SK-N-SH (cell line): ENCODE data around the gene SH3PXD2B.

Source experiments
- EP300 ChIP-seq, 2 experiments: IDR thresholded peaks; 2 replicates each; pipeline versions ENCODE4 v1.4.0 to v1.6.1; 2012; ENCODE audit warnings: borderline replicate concordance in 1 of 2, low read depth in 1 of 2, low read length in 1 of 2
- EZH2phosphoT487 ChIP-seq: fragments of 200-600 bp; sonication (generic); IDR thresholded peaks from 2 replicates; pipeline ENCODE4 v1.6.1; 2017; ENCODE audit warnings: low read depth, mixed run types, mild to moderate bottlenecking, antibody characterized with exemption, moderate library complexity, borderline replicate concordance
- GABPA ChIP-seq: IDR thresholded peaks from 2 replicates; pipeline ENCODE4 v1.4.0; 2012; ENCODE audit warnings: low read depth, mild to moderate bottlenecking
- GATA2 ChIP-seq: sonication (generic); formaldehyde crosslinking; IDR thresholded peaks from 2 replicates; pipeline ENCODE4 v1.5.0; 2020; ENCODE audit warnings: mild to moderate bottlenecking, missing genetic modification reagents
- JUND ChIP-seq: IDR thresholded peaks from 2 replicates; pipeline ENCODE4 v1.4.0; 2012
- NRF1 ChIP-seq: IDR thresholded peaks from 2 replicates; pipeline ENCODE4 v1.6.1; 2012; ENCODE audit warnings: low read depth, mild to moderate bottlenecking, low read length
- SMC3 ChIP-seq: IDR thresholded peaks from 2 replicates; pipeline ENCODE4 v1.6.1; 2012; ENCODE audit warnings: low read depth, low read length, improper control_type of control experiment
- TAF1 ChIP-seq: IDR thresholded peaks from 2 replicates; pipeline ENCODE4 v1.6.1; 2012; ENCODE audit warnings: low read depth, mild to moderate bottlenecking, low read length, moderate library complexity, borderline replicate concordance
- TF ChIP-seq, protein P1 (sequence below): fragments of 200-600 bp; sonication (generic); IDR thresholded peaks from 2 replicates; pipeline ENCODE4 v1.6.1; 2017; ENCODE audit warnings: antibody characterized with exemption, mild to moderate bottlenecking, moderate library complexity
- TF ChIP-seq, protein P2 (sequence below): IDR thresholded peaks from 2 replicates; pipeline ENCODE4 v1.6.1; 2012; ENCODE audit warnings: mild to moderate bottlenecking, low read depth, low read length, moderate library complexity
- TF ChIP-seq, protein P3 (sequence below): fragments of 150-350 bp; IDR thresholded peaks from 2 replicates; pipeline ENCODE4 v1.6.1; 2017; ENCODE audit warnings: antibody characterized with exemption, low read length, low read depth, borderline replicate concordance

DNA sequence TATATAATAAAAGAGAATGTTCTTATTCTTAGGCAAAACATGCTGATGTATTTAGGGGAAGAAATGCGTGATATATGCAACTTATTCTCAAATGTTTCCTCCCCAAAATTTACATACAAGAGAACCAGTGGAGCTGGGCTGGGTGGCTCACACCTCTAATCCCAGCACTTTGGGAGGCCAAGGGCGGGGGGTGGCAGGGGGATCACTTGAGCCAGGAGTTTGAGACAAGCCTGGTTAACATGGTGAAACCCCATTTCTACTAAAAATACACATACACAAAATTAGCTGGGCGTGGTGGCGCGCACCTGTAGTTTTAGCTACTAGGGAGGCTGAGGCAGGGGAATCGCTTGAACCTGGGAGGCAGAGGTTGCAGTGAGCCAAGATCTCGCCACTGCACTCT, 143.3 kb downstream of the SH3PXD2B start:
- TF ChIP-seq EP300 (IDR thresholded peaks at IDR 0.05; ENCODE audit: borderline replicate concordance in 1 of 2, low read depth in 1 of 2, low read length in 1 of 2) (no peak), SMC3 (no peak), JUND (no peak), GABPA (no peak), NRF1 (no peak), GATA2 (CRISPR knock-in tag) (no peak), EZH2phosphoT487 (no peak), TAF1 (no peak)
- TF ChIP-seq, protein P1, sequence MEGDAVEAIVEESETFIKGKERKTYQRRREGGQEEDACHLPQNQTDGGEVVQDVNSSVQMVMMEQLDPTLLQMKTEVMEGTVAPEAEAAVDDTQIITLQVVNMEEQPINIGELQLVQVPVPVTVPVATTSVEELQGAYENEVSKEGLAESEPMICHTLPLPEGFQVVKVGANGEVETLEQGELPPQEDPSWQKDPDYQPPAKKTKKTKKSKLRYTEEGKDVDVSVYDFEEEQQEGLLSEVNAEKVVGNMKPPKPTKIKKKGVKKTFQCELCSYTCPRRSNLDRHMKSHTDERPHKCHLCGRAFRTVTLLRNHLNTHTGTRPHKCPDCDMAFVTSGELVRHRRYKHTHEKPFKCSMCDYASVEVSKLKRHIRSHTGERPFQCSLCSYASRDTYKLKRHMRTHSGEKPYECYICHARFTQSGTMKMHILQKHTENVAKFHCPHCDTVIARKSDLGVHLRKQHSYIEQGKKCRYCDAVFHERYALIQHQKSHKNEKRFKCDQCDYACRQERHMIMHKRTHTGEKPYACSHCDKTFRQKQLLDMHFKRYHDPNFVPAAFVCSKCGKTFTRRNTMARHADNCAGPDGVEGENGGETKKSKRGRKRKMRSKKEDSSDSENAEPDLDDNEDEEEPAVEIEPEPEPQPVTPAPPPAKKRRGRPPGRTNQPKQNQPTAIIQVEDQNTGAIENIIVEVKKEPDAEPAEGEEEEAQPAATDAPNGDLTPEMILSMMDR = no peak
- TF ChIP-seq, protein P2, sequence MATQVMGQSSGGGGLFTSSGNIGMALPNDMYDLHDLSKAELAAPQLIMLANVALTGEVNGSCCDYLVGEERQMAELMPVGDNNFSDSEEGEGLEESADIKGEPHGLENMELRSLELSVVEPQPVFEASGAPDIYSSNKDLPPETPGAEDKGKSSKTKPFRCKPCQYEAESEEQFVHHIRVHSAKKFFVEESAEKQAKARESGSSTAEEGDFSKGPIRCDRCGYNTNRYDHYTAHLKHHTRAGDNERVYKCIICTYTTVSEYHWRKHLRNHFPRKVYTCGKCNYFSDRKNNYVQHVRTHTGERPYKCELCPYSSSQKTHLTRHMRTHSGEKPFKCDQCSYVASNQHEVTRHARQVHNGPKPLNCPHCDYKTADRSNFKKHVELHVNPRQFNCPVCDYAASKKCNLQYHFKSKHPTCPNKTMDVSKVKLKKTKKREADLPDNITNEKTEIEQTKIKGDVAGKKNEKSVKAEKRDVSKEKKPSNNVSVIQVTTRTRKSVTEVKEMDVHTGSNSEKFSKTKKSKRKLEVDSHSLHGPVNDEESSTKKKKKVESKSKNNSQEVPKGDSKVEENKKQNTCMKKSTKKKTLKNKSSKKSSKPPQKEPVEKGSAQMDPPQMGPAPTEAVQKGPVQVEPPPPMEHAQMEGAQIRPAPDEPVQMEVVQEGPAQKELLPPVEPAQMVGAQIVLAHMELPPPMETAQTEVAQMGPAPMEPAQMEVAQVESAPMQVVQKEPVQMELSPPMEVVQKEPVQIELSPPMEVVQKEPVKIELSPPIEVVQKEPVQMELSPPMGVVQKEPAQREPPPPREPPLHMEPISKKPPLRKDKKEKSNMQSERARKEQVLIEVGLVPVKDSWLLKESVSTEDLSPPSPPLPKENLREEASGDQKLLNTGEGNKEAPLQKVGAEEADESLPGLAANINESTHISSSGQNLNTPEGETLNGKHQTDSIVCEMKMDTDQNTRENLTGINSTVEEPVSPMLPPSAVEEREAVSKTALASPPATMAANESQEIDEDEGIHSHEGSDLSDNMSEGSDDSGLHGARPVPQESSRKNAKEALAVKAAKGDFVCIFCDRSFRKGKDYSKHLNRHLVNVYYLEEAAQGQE = no peak
- TF ChIP-seq, protein P3, sequence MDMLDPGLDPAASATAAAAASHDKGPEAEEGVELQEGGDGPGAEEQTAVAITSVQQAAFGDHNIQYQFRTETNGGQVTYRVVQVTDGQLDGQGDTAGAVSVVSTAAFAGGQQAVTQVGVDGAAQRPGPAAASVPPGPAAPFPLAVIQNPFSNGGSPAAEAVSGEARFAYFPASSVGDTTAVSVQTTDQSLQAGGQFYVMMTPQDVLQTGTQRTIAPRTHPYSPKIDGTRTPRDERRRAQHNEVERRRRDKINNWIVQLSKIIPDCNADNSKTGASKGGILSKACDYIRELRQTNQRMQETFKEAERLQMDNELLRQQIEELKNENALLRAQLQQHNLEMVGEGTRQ = no peak
